ENCODE data around the gene NAMPT. TPM values are rescaled to one million over a fixed set of nuclear protein-coding genes. Genes with fewer than 3 reads are reported as not detected.

The NAMPT gene
- total and polyA plus RNA-seq, 9 of the 15 experiments (the other 6 are each of a cell fraction or from before 2014, with no cell fraction given): 41.1 to 160 (median 106) TPM

GRCh38 chr7:106312099-106312871, 27.5 kb upstream of the NAMPT start:
- no peak overlapping the region for H3K4me2 ChIP-seq (ENCODE audit: insufficient read depth, low read length)
- H4K20me1 ChIP-seq (replicated peaks; ENCODE audit: control insufficient read depth, insufficient read depth, low read length): no peaks in the 10 kb centered on the region
- H3K9me3 ChIP-seq (replicated peaks; ENCODE audit: control insufficient read depth, insufficient read depth, low read depth, low read length): no peaks in the 10 kb centered on the region
- H3K79me2 ChIP-seq (ENCODE audit: control insufficient read depth, insufficient read depth, low read length): no peaks in the 10 kb centered on the region
- no peak overlapping the region for H3K27ac ChIP-seq (ENCODE audit: extremely low read depth, low read depth, low read length)
- TF ChIP-seq ZFP36 (IDR thresholded peaks at IDR 0.05; ENCODE audit: low read depth, low read length, partially characterized antibody) (no peak), ZNF639 (CRISPR knock-in tag; conservative IDR thresholded peaks at IDR 0.05 in 1 of 2, IDR thresholded peaks at IDR 0.05 in 1 of 2) (no peak), ZNF324 (CRISPR knock-in tag; IDR thresholded peaks at IDR 0.05) (no peak), RBM39 (optimal IDR thresholded peaks at IDR 0.05; ENCODE audit: low read depth, low read length) (no peak), ZNF124 (CRISPR knock-in tag; IDR thresholded peaks at IDR 0.05) (no peak), CLOCK (CRISPR knock-in tag; IDR thresholded peaks at IDR 0.05; ENCODE audit: borderline replicate concordance) (no peak)
- H3K4me3 ChIP-seq: no peak overlapping the region
- CTCF ChIA-PET (ENCODE audit: low intra/inter-chr PET ratio): no interaction called here
- H2AFZ ChIP-seq (ENCODE audit: low read depth, low read length): no peak overlapping the region
- no peaks in the 10 kb centered on the region for H3K9me1 ChIP-seq (ENCODE audit: control insufficient read depth, insufficient read depth, low read length)
- no peaks in the 10 kb centered on the region for H3K36me3 ChIP-seq (ENCODE audit: control insufficient read depth, insufficient read depth, low read length)
- no peaks in the 10 kb centered on the region for H3K4me1 ChIP-seq (replicated peaks in 1 of 2; ENCODE audit: control insufficient read depth in 2 of 2, insufficient read depth in 2 of 2, low read length in 2 of 2)
- ATAC-seq (no peak), DNase-seq (ENCODE audit: extremely low read depth in 1 of 4, low spot score in 3 of 4) (no peak), FAIRE-seq (no peak)
- no peaks in the 10 kb centered on the region for H3K27me3 ChIP-seq (ENCODE audit: control insufficient read depth in 2 of 2, insufficient read depth in 2 of 2, low read length in 2 of 2)
- BruUV-seq (replicated peaks): no TSS peak
- WGBS (ENCODE audit: insufficient coverage, low coverage, missing lambda C conversion rate): 43% methylated on average over 4 of the region's 4 CpGs
- in situ Hi-C loops (cut with MboI) (no loop called here), intact Hi-C loops (cut with micrococcal nuclease) (no loop called here)
- POLR2A ChIA-PET: interaction anchor here (1.4 to 1.6 kb wide), 3 partner anchors 12 to 27 kb away, joined by 3 to 6 read pairs (median 3); partner anchors contain the start of gene NAMPT
- no peak overlapping the region for H3K9ac ChIP-seq (ENCODE audit: insufficient read depth in 1 of 2, low read depth in 2 of 2, low read length in 2 of 2)

All from K562 (cell line).